Breast epithelium (tissue), 3 donors: ENCODE results near the gene RNF141.

Experiments
- CTCF ChIP-seq, 3 donors: fragments of 450-650 bp; IDR thresholded peaks; one replicate each; pipeline ENCODE4 v1.5.1; 2016 to 2017; ENCODE audit warnings: antibody characterized with exemption in 3 of 3, mild to moderate bottlenecking in 3 of 3, moderate library complexity in 3 of 3
- POLR2A ChIP-seq: fragments of 450-650 bp; IDR thresholded peaks from one replicate; pipeline ENCODE4 v1.6.1; 2016; ENCODE audit warnings: antibody characterized with exemption, mild to moderate bottlenecking, moderate library complexity

GRCh38 chr11:10519630-10520029 is 21.4 kb downstream of the RNF141 start:
- TF ChIP-seq CTCF (IDR thresholded peaks at IDR 0.05) (no peak), POLR2A (no peak)
